ENCODE data around the gene BANK1.

GRCh38 chr4:102105983-102106382 lies 315.5 kb downstream of the BANK1 start:
- TF ChIP-seq CTCF (conservative IDR thresholded peaks at IDR 0.05; ENCODE audit: low read length) (no peak), EZH2phosphoT487 (IDR thresholded peaks at IDR 0.05; ENCODE audit: borderline replicate concordance, low read depth, low read length) (no peak)
